Coronary artery (tissue), 2 donors: ENCODE data around the gene MOB2.

ENCODE experiments used
- DNase-seq: peaks from one replicate; pipeline ENCODE4 v3.0.0-alpha.2; 2017; ENCODE audit warnings: low spot score
- H3K27ac ChIP-seq, 2 donors: fragments of 200-600 bp; sonication (generic); one replicate each; pipeline ENCODE4 v1.5.1; 2016 to 2019
- H3K4me3 ChIP-seq: fragments of 200-600 bp; sonication (generic); 2 replicates; pipeline ENCODE4 v1.5.1; 2016; ENCODE audit warnings: mild to moderate bottlenecking, moderate library complexity
- TF ChIP-seq, protein P1 (sequence below): fragments of 200-600 bp; sonication (generic); IDR thresholded peaks from one replicate; pipeline ENCODE4 v1.5.1; 2019; ENCODE audit warnings: antibody characterized with exemption

The MOB2 gene

DNA sequence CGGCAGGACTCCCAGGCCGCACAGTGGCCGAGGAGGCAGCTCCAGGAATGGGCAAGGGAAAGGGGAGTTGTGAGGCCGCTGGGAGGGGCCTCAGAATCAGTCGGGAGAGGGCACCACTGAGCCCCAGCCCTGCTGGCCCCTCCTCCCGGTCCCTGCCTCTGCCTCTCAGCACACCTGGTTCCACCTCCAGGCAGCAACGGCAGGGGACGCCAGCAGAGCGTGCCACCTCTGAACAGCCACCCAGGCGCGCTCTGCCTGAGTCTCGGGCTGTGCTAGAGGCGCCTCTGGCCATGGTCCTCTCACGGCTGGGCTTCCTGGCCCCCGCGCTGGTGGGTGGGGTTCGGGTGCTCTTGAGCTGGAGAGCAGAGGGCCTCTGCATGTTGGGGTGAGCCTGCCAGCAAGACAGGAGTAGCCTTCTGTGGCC is 33.0 kb downstream of the MOB2 start:
- Histone ChIP-seq H3K4me3 (no peak overlapping the region), H3K27ac (no peak overlapping the region)
- TF ChIP-seq, protein P1, sequence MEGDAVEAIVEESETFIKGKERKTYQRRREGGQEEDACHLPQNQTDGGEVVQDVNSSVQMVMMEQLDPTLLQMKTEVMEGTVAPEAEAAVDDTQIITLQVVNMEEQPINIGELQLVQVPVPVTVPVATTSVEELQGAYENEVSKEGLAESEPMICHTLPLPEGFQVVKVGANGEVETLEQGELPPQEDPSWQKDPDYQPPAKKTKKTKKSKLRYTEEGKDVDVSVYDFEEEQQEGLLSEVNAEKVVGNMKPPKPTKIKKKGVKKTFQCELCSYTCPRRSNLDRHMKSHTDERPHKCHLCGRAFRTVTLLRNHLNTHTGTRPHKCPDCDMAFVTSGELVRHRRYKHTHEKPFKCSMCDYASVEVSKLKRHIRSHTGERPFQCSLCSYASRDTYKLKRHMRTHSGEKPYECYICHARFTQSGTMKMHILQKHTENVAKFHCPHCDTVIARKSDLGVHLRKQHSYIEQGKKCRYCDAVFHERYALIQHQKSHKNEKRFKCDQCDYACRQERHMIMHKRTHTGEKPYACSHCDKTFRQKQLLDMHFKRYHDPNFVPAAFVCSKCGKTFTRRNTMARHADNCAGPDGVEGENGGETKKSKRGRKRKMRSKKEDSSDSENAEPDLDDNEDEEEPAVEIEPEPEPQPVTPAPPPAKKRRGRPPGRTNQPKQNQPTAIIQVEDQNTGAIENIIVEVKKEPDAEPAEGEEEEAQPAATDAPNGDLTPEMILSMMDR, result peak; percentile 28
- no peak for DNase-seq

DNA sequence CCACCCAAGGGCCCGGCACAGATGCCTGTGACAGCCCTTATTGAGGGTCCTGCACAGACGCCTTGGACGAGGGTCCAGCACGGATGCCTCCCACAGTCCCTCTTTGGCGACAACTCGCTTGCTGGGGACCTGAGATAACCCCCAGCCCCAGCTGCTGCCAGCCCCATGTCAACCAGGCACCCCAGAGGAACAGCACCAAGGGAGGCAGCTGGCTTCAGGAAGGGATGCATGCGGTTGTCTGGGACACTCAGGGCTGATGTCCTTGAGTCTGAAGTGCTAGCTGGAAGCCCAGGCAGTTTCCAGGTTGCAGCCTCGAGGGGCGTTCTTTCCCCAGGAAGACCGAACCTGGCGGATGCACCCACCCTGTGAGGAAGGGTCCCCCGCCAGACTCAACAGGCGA is 33.8 kb downstream of the MOB2 start:
- TF ChIP-seq, protein P1, result no peak
- no peak for DNase-seq
- no peak overlapping the region for H3K27ac ChIP-seq

DNA sequence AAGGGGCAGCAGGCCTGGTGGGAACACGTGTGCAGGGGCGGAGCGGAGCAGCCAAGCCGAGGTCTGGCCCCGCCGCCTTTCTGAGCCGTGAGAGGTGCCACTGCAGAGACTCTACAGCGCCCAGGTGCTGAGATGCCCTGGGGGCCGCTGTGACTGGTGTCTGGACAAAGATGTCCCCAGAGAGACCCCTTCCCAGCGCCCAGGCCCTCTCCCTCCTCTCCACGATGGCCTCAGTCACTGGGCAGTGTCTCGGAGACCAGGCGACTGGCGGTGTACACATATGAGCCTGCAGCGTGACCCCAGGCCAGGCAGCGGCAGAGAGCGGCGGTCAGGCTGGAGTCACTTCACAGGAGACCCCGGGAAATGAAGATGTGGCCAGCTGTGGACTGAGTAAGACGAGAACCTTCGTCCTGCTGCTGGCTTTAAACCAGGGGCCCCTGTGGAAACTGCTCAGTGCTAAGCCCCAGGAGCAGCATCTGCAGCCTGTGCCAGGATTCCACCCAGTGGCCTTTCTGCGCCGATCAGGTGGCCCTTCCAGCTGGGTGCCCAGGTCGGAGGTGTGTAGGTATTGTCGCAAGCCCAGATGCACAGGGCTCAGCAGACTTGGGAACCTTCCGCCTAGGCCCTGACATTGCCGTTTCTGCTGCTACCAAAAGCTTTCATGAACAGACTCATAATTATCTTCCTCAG is 34.7 kb downstream of the MOB2 start:
- no peak for DNase-seq
- H3K27ac ChIP-seq, result no peak overlapping the region
- TF ChIP-seq, protein P1, result no peak
- no peak overlapping the region for H3K4me3 ChIP-seq

More for the DNA sequence above, 33.8 kb downstream of the MOB2 start:
- H3K4me3 ChIP-seq, result no peak overlapping the region

DNA sequence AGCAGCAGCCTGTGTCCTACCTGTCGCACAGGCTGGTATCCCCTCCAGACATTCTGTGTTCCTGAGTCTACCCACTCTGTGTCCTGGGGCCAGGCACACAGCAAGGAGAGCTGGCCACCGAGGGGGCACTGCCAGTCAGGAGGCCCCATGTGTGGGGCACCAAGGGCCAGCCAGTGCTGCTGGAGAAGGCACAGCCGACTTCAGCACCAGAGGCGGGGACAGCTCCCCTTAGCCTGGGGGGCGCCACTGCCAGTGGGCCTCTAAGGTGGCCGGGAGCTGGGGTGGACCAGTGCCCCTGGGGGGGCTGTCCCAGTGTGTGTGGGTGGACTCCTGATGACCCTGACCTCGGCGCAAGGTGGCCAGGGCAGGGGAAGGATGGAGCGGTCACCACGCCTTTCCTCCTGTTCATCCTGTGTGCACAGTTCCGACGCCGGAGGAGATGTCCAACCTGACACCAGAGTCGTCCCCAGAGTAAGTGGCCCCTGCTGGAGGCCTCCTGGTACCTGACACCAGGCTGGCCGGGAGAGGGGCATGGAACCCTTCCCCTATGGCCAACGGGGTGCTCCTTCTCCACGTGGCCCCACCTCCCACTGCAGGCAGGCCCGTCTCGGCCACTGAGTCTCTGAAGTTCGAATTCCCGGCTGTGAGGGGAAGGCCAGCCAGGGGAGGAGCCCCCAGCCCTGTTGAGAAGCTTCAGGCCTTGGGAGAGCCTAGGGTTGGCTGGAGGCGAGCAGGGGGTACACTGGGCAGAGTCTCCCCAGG is 35.4 kb downstream of the MOB2 start:
- TF ChIP-seq, protein P1, result no peak
- Histone ChIP-seq H3K27ac (no peak overlapping the region), H3K4me3 (no peak overlapping the region)
- no peak for DNase-seq

DNA sequence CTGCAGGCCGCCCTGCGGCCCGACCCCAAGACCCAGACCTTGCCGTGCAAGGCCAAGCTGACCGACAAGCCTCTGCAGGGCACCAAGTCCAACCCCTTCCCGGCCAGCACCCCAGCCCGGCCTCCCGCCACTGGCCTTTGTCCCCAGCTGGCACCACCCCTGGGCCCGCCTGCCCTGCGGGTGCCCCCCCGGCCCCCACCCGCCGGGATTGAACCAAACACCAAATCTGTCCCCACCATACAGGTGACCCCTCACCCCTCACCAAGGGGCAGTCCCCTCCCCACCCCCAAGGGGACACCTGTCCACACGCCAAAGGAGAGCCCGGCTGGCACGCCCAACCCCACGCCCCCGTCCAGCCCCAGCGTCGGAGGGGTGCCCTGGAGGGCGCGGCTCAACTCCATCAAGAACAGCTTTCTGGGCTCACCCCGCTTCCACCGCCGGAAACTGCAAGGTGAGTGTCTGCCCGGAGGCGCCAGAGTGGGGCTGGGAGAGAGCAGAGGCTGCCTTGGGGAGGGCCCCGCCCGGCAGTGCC is 36.2 kb downstream of the MOB2 start:
- Histone ChIP-seq H3K4me3 (no peak overlapping the region), H3K27ac (no peak overlapping the region)
- no peak for DNase-seq
- TF ChIP-seq, protein P1, result no peak

DNA sequence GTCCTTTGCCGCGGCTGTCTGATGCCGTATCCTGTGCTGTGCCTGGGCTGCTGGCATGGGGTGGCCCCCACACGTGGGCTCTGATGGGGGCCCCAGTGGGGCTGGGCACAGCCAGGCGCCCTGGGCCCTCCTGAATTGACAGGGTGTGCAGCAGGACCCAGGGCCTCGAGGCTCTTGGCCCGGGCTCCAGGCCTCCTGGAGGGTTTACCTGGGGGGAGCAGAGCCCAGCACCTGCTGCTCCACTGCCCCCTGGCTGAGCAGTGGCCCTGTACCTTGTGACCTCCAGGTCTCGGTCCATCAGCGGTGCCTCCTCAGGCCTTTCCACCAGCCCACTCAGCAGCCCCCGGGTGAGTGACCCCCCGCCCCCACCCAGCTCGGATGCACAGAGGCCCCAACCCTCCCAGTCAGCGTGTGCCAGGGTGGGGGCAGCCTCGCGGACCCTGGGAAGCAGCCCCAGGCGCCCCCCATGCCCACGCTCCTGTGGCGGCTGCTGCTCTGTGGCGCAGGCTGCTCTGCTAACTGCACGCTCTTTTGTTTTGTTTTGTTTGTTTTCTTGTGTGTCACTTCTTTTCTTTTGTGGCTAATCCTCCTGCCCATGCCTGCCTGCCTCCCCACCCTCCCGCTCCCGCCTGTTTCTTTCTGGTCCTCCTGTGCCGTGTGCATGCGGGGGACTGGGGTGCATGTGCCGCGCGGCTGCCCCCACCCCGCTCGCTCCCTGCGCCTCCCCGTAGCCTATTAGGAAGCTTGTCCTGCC is 36.9 kb downstream of the MOB2 start:
- no peak overlapping the region for H3K27ac ChIP-seq
- H3K4me3 ChIP-seq, result no peak overlapping the region
- no peak for DNase-seq
- TF ChIP-seq, protein P1, result no peak
